K562 (cell line): ENCODE data around the gene B4GALT1. TPM values are rescaled to one million over a fixed set of nuclear protein-coding genes. Genes with fewer than 3 reads are reported as not detected.

ENCODE experiments used
- ATAC-seq: fragments of 200-7000 bp; cut with Tn5 transposase; 3 replicates; pipeline ENCODE4 v1.9.1; 2020; ENCODE audit warnings: moderate library complexity
- BruUV-seq: library from RNA; stranded (reverse); fragments of 400-500 nt; replicated peaks from 2 replicates; lab custom pipeline; 2021; lab: Mats Ljungman, UMichigan
- CTCF ChIA-PET: fragments of 300-600 bp; formaldehyde crosslinking; extraction: SDS; loops from one replicate; lab custom pipeline; 2021; ENCODE audit warnings: low intra/inter-chr PET ratio; lab: Yijun Ruan, JAX
- POLR2A ChIA-PET: fragments of 300-600, 350-650 bp; sonication (Branson Sonifier 250); formaldehyde crosslinking; extraction: SDS; loops from one replicate; lab custom pipeline; 2021; ENCODE audit warnings: antibody characterized with exemption, inconsistent platforms; lab: Yijun Ruan, JAX
- DNase-seq, 4 experiments: peaks; one replicate each; pipeline versions ENCODE4 v3.0.0 to v3.0.0-alpha.2; 2011 to 2018; ENCODE audit warnings: low spot score in 3 of 4, mixed read lengths in 3 of 4; ENCODE audit errors: extremely low read depth in 1 of 4
- FAIRE-seq: peaks from 2 replicates; lab custom pipeline; 2011; peaks lifted over from hg19 to GRCh38; lab: Jason Lieb, UNC
- H2AFZ ChIP-seq: 2 replicates; pipeline ENCODE4 v1.6.0; 2011; ENCODE audit warnings: low read depth, low read length, control low read depth, inconsistent platforms
- H3K27ac ChIP-seq: fragments of 200-600 bp; 3 replicates; pipeline ENCODE4 v1.8.0; 2011; ENCODE audit warnings: low read depth, mild to moderate bottlenecking, control low read depth, inconsistent platforms, low read length, moderate library complexity, mixed read lengths; ENCODE audit errors: extremely low read depth
- H3K27me3 ChIP-seq, 2 experiments: fragments of 300-600 bp in 1 of 2; 2 replicates in 1 of 2; 3 replicates in 1 of 2; pipeline versions ENCODE4 v1.6.0 to v1.8.0; 2011; ENCODE audit warnings: inconsistent platforms in 2 of 2, low read length in 2 of 2, mild to moderate bottlenecking in 1 of 2, mixed read lengths in 1 of 2, moderate library complexity in 1 of 2; ENCODE audit not compliant: control insufficient read depth in 2 of 2, insufficient read depth in 2 of 2
- H3K36me3 ChIP-seq: fragments of 300-600 bp; 3 replicates; pipeline ENCODE4 v1.8.0; 2011; ENCODE audit warnings: mild to moderate bottlenecking, low read length, inconsistent platforms; ENCODE audit not compliant: control insufficient read depth, insufficient read depth
- H3K4me1 ChIP-seq, 2 experiments: fragments of 200-600 bp in 1 of 2; replicated peaks in 1 of 2; 2 replicates in 1 of 2; 3 replicates in 1 of 2; pipeline versions ENCODE4 v1.5.1 to v1.8.0; 2011; ENCODE audit warnings: inconsistent platforms in 2 of 2, low read length in 2 of 2, mild to moderate bottlenecking in 1 of 2, mixed read lengths in 1 of 2, moderate library complexity in 1 of 2; ENCODE audit not compliant: control insufficient read depth in 2 of 2, insufficient read depth in 2 of 2
- H3K4me2 ChIP-seq: 2 replicates; pipeline ENCODE4 v1.6.1; 2011; ENCODE audit warnings: low read length, control low read depth, inconsistent platforms, mixed read lengths; ENCODE audit not compliant: insufficient read depth
- H3K4me3 ChIP-seq: fragments of 200-600 bp; sonication (generic), shearing (Covaris generic); 2 replicates; pipeline ENCODE4 v1.5.1; 2016; ENCODE audit warnings: control low read depth, inconsistent platforms
- H3K79me2 ChIP-seq: fragments of 200-600 bp; 3 replicates; pipeline ENCODE4 v1.8.0; 2011; ENCODE audit warnings: low read length, inconsistent platforms; ENCODE audit not compliant: control insufficient read depth, insufficient read depth
- H3K9ac ChIP-seq, 2 experiments: 2 replicates each; pipeline versions ENCODE4 v1.6.0 to v1.6.1; 2011; ENCODE audit warnings: low read depth in 2 of 2, low read length in 2 of 2, control low read depth in 1 of 2, inconsistent platforms in 1 of 2, mild to moderate bottlenecking in 1 of 2, mixed read lengths in 1 of 2; ENCODE audit not compliant: insufficient read depth in 1 of 2
- H3K9me1 ChIP-seq: one replicate; pipeline ENCODE4 v1.6.0; 2011; ENCODE audit warnings: inconsistent platforms, mild to moderate bottlenecking, low read length, moderate library complexity; ENCODE audit not compliant: control insufficient read depth, insufficient read depth
- H3K9me3 ChIP-seq: replicated peaks from 2 replicates; pipeline ENCODE4 v1.5.1; 2011; ENCODE audit warnings: low read depth, low read length, inconsistent platforms; ENCODE audit not compliant: control insufficient read depth, insufficient read depth
- H4K20me1 ChIP-seq: replicated peaks from 2 replicates; pipeline ENCODE4 v1.6.1; 2011; ENCODE audit warnings: low read length, inconsistent platforms, mixed read lengths; ENCODE audit not compliant: control insufficient read depth, insufficient read depth
- CSDE1 ChIP-seq, 2 experiments: fragments of 450-650 bp; IDR thresholded peaks; 2 replicates each; pipeline ENCODE4 v1.6.1; 2016; ENCODE audit warnings: mild to moderate bottlenecking in 1 of 2
- HDAC3 ChIP-seq: fragments of 450-650 bp; IDR thresholded peaks from 2 replicates; pipeline ENCODE4 v1.6.1; 2018; ENCODE audit warnings: borderline replicate concordance, mild to moderate bottlenecking, moderate library complexity; ENCODE audit not compliant: partially characterized antibody
- HNRNPLL ChIP-seq: fragments of 200-400 bp; formaldehyde crosslinking; IDR thresholded peaks from 2 replicates; pipeline ENCODE4 v1.6.1; 2017; ENCODE audit warnings: low read length, low read depth, mild to moderate bottlenecking; ENCODE audit not compliant: poor library complexity, severe bottlenecking
- NFATC3 ChIP-seq: fragments of 450-650 bp; IDR thresholded peaks from 2 replicates; pipeline ENCODE4 v1.6.1; 2017; ENCODE audit warnings: mild to moderate bottlenecking
- PHF21A ChIP-seq: fragments of 450-650 bp; IDR thresholded peaks from 2 replicates; pipeline ENCODE4 v1.6.1; 2017; ENCODE audit warnings: low read depth, borderline replicate concordance
- RAD51 ChIP-seq: fragments of 450-650 bp; IDR thresholded peaks from 2 replicates; pipeline ENCODE4 v1.7.1; 2016; ENCODE audit warnings: low read depth, mild to moderate bottlenecking, borderline replicate concordance
- RBM22 ChIP-seq: fragments of 200-400 bp; formaldehyde crosslinking; IDR thresholded peaks from 2 replicates; pipeline ENCODE4 v1.6.1; 2018; ENCODE audit warnings: low read length, low read depth; ENCODE audit not compliant: poor library complexity, severe bottlenecking
- TCF7 ChIP-seq: sonication (generic); IDR thresholded peaks from 2 replicates; pipeline ENCODE4 v1.6.1; 2016; ENCODE audit warnings: antibody characterized with exemption, borderline replicate concordance
- ZC3H11A ChIP-seq: IDR thresholded peaks from 2 replicates; pipeline ENCODE4 v1.6.1; 2012; ENCODE audit warnings: low read depth, low read length, improper control_type of control experiment
- ZNF121 ChIP-seq: sonication (generic); formaldehyde crosslinking; conservative IDR thresholded peaks from 2 replicates; pipeline ENCODE4 v1.8.0; 2022; ENCODE audit warnings: missing genetic modification reagents
- ZNF165 ChIP-seq: fragments of 250-450 bp; sonication (Bioruptor Pico); IDR thresholded peaks from 2 replicates; pipeline ENCODE4 v1.4.0; 2020; ENCODE audit warnings: borderline replicate concordance
- ZNF324 ChIP-seq: fragments of 250-450 bp; sonication (Bioruptor Pico); IDR thresholded peaks from 2 replicates; pipeline ENCODE4 v1.4.0; 2020; ENCODE audit warnings: mild to moderate bottlenecking
- ZNF655 ChIP-seq: fragments of 250-450 bp; sonication (Bioruptor Pico); IDR thresholded peaks from 2 replicates; pipeline ENCODE4 v1.5.0; 2021
- ZNF76 ChIP-seq: fragments of 250-450 bp; sonication (Bioruptor Pico); IDR thresholded peaks from 2 replicates; pipeline ENCODE4 v1.4.0; 2020; ENCODE audit warnings: mild to moderate bottlenecking, moderate library complexity, borderline replicate concordance
- WGBS: fragments of 100-300 bp; shearing (Covaris generic); methylation state at CpG from one replicate; pipeline ENCODE4 v1.1.6; 2016; ENCODE audit warnings: low coverage, mixed read lengths; ENCODE audit not compliant: insufficient coverage; ENCODE audit errors: missing lambda C conversion rate; 5-methylcytosine and 5-hydroxymethylcytosine counted together
- in situ Hi-C: fragments of 300-500 bp; cut with MboI; formaldehyde crosslinking; loops from 4 replicates; pipeline ENCODE4 v1.15.0; 2018; ENCODE audit warnings: inconsistent platforms, mixed read lengths
- intact Hi-C: fragments of 100-400 bp; cut with micrococcal nuclease; formaldehyde crosslinking; loops from 2 replicates; pipeline ENCODE4 v1.14.2; 2022
- polyA plus RNA-seq, 8 experiments: library from polyadenylated mRNA; depleted of rRNA in 4 of 8; stranded (reverse) in 5 of 8; unstranded in 3 of 8; fragments of >200 nt; fragmentation: Nextera tagmentation in 2 of 8; fragmentation: Illumina TruSeq in 1 of 8; extraction: Ambion mirVana in 2 of 8; extraction: Trizol in 1 of 8; gene quantifications; 2 replicates each; pipeline versions ENCODE4 v1.2.1 to v1.2.3, GENCODE V29; 2011 to 2014; ENCODE audit warnings: inconsistent platforms in 1 of 8, missing spikeins in 1 of 8
- total RNA-seq, 7 experiments: library from RNA; depleted of rRNA in 6 of 7; stranded (reverse); fragments of >200 nt in 6 of 7; fragmentation: Illumina TruSeq in 2 of 7; extraction: Trizol in 2 of 7; gene quantifications; 2 replicates each; pipeline versions ENCODE4 v1.2.1 to v1.2.3, GENCODE V29; 2011 to 2021; ENCODE audit warnings: low replicate concordance in 1 of 7
- TF ChIP-seq, protein P1 (sequence below): IDR thresholded peaks from 2 replicates; pipeline ENCODE4 v1.6.1; 2016; ENCODE audit warnings: missing genetic modification characterization, missing compliant biosample characterization

The B4GALT1 gene
- total and polyA plus RNA-seq, 9 of the 15 experiments (the other 6 are each of a cell fraction or from before 2014, with no cell fraction given), result 4.1 to 26.8 (median 7.1) TPM

DNA sequence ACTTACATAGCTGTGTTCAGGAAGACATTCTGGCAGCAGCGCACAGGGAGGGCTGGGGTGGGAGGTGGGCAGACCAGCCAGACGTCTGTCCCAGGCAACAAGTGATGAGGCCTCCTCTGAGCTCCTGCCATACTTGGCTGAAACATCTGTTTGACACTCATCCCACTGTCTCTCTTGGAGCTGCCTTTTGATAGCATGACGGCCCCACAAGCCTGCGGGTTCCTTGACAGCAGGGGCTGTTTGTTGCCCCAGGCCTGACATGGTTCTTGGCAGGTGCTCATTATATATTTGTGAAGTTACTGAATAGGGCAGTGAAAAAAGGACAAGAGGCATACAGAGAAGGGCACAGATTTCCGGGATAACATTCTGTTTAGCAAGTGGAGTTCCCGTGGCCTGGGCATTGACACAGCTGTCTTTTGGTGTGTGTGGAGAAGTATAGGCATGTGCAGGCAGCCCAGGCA is 22.2 kb upstream of the B4GALT1 start:
- no peak overlapping the region for H3K27ac ChIP-seq
- no peak overlapping the region for H3K4me3 ChIP-seq
- H4K20me1 ChIP-seq, result no peaks in the 10 kb centered on the region
- no peak overlapping the region for H3K9ac ChIP-seq
- ChIA-PET POLR2A (interaction anchor here (0.6 to 1.0 kb wide), 2 partner anchors 10 to 13 kb away, joined by 3 read pairs; no protein-coding TSS in a partner anchor), CTCF (no interaction called here)
- H3K27me3 ChIP-seq, result no peaks in the 10 kb centered on the region
- in situ Hi-C loops, result no loop called here
- H3K4me2 ChIP-seq, result no peak overlapping the region
- no peaks in the 10 kb centered on the region for H3K36me3 ChIP-seq
- FAIRE-seq, result no peak
- intact Hi-C loops, result no loop called here
- DNase-seq, result no peak
- H3K4me1 ChIP-seq, result peaks cover 10 to 19% of the 10 kb centered on the region in 2 experiments; a peak in 3 of 5 replicates
- no peaks in the 10 kb centered on the region for H3K79me2 ChIP-seq
- H2AFZ ChIP-seq, result no peak overlapping the region
- H3K9me3 ChIP-seq, result no peaks in the 10 kb centered on the region
- no peaks in the 10 kb centered on the region for H3K9me1 ChIP-seq
- no peak for ATAC-seq
- TF ChIP-seq ZNF165 (CRISPR knock-in tag), result no peak
- 19% methylated on average over 6 of the region's 6 CpGs for WGBS
- BruUV-seq, result no TSS peak

- intact Hi-C loops, result no loop called here
- no peak for FAIRE-seq
- ChIA-PET CTCF (no interaction called here), POLR2A (no interaction called here)
- Histone ChIP-seq H4K20me1 (no peaks in the 10 kb centered on the region), H2AFZ (no peak overlapping the region), H3K27ac (no peak overlapping the region), H3K9ac (no peak overlapping the region), H3K4me3 (no peak overlapping the region), H3K27me3 (no peaks in the 10 kb centered on the region), H3K9me3 (no peaks in the 10 kb centered on the region), H3K4me1 (peaks cover 10 to 21% of the 10 kb centered on the region in 2 experiments; a peak in 3 of 5 replicates), H3K36me3 (no peaks in the 10 kb centered on the region), H3K79me2 (no peaks in the 10 kb centered on the region), H3K4me2 (no peak overlapping the region), H3K9me1 (no peaks in the 10 kb centered on the region)
- no TSS peak for BruUV-seq
- ATAC-seq, result no peak
- in situ Hi-C loops, result no loop called here
- 22% methylated on average over 1 of the region's 1 CpG for WGBS
- no peak for DNase-seq
- TF ChIP-seq RBM22 (no peak), ZNF655 (CRISPR knock-in tag) (no peak), ZNF324 (no peak), TCF7 (no peak), HDAC3 (no peak), ZC3H11A (no peak), ZNF121 (CRISPR knock-in tag) (no peak), CSDE1 (IDR thresholded peaks at IDR 0.05) (no peak), ZNF76 (CRISPR knock-in tag) (no peak), NFATC3 (no peak), RAD51 (no peak), HNRNPLL (no peak), PHF21A (no peak)
- TF ChIP-seq, protein P1, sequence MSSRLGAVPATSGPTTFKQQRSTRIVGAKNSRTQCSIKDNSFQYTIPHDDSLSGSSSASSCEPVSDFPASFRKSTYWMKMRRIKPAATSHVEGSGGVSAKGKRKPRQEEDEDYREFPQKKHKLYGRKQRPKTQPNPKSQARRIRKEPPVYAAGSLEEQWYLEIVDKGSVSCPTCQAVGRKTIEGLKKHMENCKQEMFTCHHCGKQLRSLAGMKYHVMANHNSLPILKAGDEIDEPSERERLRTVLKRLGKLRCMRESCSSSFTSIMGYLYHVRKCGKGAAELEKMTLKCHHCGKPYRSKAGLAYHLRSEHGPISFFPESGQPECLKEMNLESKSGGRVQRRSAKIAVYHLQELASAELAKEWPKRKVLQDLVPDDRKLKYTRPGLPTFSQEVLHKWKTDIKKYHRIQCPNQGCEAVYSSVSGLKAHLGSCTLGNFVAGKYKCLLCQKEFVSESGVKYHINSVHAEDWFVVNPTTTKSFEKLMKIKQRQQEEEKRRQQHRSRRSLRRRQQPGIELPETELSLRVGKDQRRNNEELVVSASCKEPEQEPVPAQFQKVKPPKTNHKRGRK (tag), result no peak
Measured at GRCh38 chr9:33188711-33189110, 21.6 kb upstream of the B4GALT1 start.
